ENCODE measurements around the gene PCIF1. TPM values are rescaled to one million over a fixed set of nuclear protein-coding genes. Genes with fewer than 3 reads are reported as not detected.

The PCIF1 gene
- total RNA-seq, 4 donors from 2014 or later, result 34.5 to 63.2 (median 41.3) TPM

DNA sequence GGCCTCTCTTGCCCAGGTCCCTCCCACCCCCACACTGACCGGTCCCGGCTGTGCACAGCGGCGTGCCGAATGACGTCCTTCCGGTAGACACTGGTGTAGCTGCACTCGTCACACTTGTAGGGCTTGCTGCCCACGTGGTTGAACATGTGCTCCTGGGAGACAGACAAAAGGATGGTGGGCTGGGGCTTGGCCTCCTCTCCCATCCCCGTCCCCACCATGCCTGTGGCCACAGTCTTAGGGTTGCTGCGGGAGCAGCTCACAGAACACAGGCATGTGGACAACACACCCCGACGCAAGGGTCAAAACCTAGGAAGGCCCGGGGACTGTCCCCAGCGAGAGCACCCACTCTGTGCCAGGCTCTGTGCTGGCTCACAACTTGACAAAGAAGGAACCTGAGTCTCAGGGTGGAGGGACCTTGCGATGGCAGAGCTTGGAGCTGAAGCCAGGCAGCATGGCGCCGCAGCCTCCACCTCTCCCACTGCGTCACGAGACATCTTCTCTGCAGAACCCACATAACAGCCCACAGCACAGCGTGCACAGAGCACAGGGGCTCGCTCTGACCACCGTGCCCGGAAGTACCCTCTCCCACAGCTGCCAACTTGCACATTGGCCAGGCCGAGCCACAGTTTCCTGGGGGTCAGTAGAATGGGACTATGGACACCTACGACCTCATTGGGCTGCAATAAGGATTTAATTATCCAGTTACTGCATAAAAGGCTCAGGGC is 27.7 kb downstream of the PCIF1 start:
- intact Hi-C loops (cut with DNase I; ENCODE audit: low total_unique reads), result loop anchor here (10.0 kb wide), 1 partner anchor 157 kb away; no protein-coding TSS in a partner anchor
- peak in 1 of 2 donors; percentile 85 for DNase-seq (ENCODE audit: low spot score in 2 of 2)
- WGBS, 2 donors, result 88 to 91% methylated on average over 25 of the region's 26 CpGs
- H3K4me3 ChIP-seq (ENCODE audit: low read depth, poor library complexity, severe bottlenecking), result no peak overlapping the region
- TF ChIP-seq POLR2A (IDR thresholded peaks at IDR 0.05), result no peak
- TF ChIP-seq, protein P1, sequence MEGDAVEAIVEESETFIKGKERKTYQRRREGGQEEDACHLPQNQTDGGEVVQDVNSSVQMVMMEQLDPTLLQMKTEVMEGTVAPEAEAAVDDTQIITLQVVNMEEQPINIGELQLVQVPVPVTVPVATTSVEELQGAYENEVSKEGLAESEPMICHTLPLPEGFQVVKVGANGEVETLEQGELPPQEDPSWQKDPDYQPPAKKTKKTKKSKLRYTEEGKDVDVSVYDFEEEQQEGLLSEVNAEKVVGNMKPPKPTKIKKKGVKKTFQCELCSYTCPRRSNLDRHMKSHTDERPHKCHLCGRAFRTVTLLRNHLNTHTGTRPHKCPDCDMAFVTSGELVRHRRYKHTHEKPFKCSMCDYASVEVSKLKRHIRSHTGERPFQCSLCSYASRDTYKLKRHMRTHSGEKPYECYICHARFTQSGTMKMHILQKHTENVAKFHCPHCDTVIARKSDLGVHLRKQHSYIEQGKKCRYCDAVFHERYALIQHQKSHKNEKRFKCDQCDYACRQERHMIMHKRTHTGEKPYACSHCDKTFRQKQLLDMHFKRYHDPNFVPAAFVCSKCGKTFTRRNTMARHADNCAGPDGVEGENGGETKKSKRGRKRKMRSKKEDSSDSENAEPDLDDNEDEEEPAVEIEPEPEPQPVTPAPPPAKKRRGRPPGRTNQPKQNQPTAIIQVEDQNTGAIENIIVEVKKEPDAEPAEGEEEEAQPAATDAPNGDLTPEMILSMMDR (IDR thresholded peaks at IDR 0.05), result no peak

DNA sequence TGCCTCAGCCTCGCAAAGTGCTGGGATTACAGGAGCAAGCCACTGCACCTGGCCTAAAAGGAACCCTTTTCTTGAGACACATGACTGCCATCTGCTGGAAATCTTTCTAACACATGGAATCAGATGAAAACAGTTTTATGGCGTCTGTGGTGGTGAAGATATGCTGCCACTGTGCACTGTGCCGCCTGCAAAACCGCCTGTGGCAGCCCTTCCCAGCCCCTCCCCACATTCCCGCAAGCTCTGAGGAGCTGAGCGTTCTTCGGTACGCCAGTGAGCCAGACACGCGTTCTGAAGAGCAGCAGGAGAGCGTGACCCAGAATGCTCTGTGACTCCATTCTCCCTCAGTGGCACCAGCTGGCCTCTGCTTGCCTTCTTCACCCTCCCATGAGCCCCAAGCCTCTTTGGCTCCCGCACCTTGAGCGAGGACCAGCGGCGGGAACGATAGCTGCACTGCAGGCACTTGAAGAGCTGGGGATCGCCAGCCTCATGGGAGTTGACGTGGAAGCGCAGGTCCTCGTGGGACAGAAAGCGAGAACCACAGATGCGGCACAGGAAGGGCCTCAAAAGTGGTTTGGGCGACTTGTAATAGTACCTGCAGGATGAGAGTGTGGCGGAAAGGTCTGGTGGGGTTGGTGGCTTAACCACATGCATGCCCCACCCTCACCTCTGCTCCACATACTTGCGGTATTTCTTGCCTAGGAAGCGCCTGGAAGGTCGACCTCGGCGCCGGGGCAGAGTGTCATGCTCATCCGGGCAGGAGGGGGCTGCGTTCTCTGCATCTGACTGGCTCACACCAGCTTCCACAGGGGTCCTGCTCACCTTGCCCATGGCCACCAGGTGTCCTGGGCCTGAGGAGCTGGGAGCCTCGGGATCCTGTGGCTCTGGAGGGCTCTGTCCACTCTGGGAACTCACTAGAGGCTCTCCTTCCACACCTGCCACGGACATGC is 28.8 kb downstream of the PCIF1 start:
- DNase-seq (ENCODE audit: low spot score in 2 of 2), result peak in 1 of 2 donors; percentile 76
- 74% methylated on average over 32 to 34 of the region's 34 CpGs for WGBS, 2 donors
- H3K4me3 ChIP-seq (ENCODE audit: low read depth, poor library complexity, severe bottlenecking), result no peak overlapping the region
- intact Hi-C loops (cut with DNase I; ENCODE audit: low total_unique reads), result loop anchor here (10.0 kb wide), 1 partner anchor 159 kb away; no protein-coding TSS in a partner anchor
- TF ChIP-seq, protein P1 (IDR thresholded peaks at IDR 0.05), result no peak
- no peak for TF ChIP-seq POLR2A (IDR thresholded peaks at IDR 0.05)

DNA sequence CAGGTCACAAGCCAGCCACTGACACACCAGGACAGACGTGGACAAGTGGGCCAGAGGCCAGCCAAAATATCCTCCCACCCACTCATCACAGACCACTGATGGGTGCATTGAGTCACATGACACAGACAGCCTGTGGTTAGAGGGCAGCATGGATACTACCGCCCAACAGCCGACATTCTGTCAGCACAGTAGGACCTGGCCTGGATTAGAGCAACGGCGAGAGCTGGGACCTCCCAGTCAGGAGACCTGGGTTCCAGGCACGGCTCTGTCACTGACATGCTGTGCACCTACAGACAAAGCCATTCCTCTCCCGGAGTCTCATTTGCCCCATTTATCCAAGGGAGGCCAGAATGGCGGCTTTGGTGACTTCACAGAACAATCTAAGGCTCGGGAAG is 29.5 kb downstream of the PCIF1 start:
- intact Hi-C loops (cut with DNase I; ENCODE audit: low total_unique reads), result loop anchor here (10.0 kb wide), 1 partner anchor 159 kb away; no protein-coding TSS in a partner anchor
- no peak for TF ChIP-seq POLR2A (IDR thresholded peaks at IDR 0.05)
- TF ChIP-seq, protein P1 (IDR thresholded peaks at IDR 0.05), result no peak
- peak in 1 of 2 donors; percentile 66 for DNase-seq (ENCODE audit: low spot score in 2 of 2)
- H3K4me3 ChIP-seq (ENCODE audit: low read depth, poor library complexity, severe bottlenecking), result no peak overlapping the region
- WGBS, 2 donors, result 86 to 94% methylated on average over 6 to 9 of the region's 9 CpGs

DNA sequence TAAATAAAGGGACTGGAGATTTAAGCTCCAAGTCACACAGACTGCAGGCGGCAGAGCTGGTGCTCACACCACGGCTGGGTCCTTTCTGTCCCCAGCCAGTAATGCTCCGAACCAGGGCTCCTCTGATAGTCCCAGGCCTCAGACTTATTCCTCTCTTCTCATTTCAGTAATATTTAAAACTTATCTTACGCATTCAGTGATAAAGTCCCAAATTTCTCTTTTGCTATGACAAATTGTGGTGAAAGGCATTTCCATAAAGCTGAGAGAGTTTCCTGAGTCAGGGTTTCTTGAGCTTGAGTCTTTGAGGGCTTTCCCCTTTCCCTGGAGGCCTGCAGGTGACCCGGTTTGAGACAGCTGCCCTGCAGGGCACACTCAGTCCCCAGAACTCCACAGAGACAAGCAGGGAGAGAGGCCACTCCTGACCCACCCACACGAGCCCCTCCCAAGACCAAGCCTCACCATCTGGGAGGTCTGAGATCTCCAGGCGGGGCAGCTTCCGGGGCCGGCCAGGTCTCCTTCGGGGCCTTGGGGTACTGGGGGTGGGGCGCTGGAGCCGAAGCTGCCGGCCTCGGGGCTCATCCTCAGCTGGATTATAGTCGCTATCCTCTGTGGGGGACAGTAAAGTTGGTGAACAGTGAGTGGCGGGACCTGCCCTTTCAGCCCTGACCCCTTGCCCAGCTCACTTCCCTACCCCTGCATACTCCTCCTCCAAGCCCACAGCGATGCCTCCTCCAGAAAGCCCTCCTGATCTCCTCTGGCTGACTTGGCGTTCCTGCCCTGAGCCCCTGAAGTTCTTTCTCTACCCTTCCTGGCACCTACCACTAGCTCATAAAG is 30.9 kb downstream of the PCIF1 start:
- 79 to 88% methylated on average over 16 to 18 of the region's 18 CpGs for WGBS, 2 donors
- peak in 1 of 2 donors; percentile 80 for DNase-seq (ENCODE audit: low spot score in 2 of 2)
- intact Hi-C loops (cut with DNase I; ENCODE audit: low total_unique reads), result loop anchor here (10.0 kb wide), 1 partner anchor 161 kb away; no protein-coding TSS in a partner anchor
- H3K4me3 ChIP-seq (ENCODE audit: low read depth, poor library complexity, severe bottlenecking), result no peak overlapping the region
- TF ChIP-seq, protein P1 (IDR thresholded peaks at IDR 0.05), result no peak
- no peak for TF ChIP-seq POLR2A (IDR thresholded peaks at IDR 0.05)

DNA sequence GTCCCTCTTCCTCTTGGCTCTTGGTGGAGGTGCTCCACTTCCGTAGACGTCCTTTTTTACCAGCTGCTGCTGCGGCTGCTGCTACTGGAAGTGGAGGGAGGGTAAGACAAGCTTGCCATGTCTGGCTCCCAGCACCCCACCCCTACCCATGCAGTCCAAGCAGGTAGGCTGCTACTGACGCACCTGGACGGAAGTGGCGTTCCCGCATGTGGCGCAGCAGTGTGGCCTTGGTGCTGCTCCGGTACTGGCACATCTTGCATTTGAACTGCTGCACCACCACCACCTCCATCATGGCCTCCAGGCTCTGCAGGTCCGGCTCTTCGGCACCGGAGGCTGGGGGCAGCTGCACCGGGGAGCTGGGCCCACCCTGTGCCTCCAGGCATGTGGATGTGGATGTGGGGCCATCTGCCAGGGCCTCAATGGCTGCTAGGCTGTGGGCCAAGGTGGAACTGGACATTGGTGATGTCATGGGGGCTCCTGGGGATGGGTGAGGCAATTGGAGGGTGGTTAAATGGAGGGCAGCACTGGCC is 33.1 kb downstream of the PCIF1 start:
- intact Hi-C loops (cut with DNase I; ENCODE audit: low total_unique reads), result loop anchor here (10.0 kb wide), 1 partner anchor 163 kb away; no protein-coding TSS in a partner anchor
- 90 to 91% methylated on average over 9 to 13 of the region's 13 CpGs for WGBS, 2 donors
- TF ChIP-seq, protein P1 (IDR thresholded peaks at IDR 0.05), result no peak
- TF ChIP-seq POLR2A (IDR thresholded peaks at IDR 0.05), result no peak
- DNase-seq (ENCODE audit: low spot score in 2 of 2), result peak in 1 of 2 donors; percentile 83
- no peak overlapping the region for H3K4me3 ChIP-seq (ENCODE audit: low read depth, poor library complexity, severe bottlenecking)
